GM12878 (cell line): Measurements from ENCODE around the gene COL4A5. TPM values are rescaled to one million over a fixed set of nuclear protein-coding genes. Genes with fewer than 3 reads are reported as not detected.

Source experiments
- ATAC-seq: fragments of 200-7000 bp; cut with Tn5 transposase; 3 replicates; pipeline ENCODE4 v1.9.1; 2020; ENCODE audit warnings: mild to moderate bottlenecking, moderate library complexity
- BruUV-seq: library from RNA; stranded (reverse); fragments of 400-500 nt; replicated peaks from 2 replicates; lab custom pipeline; 2021; lab: Mats Ljungman, UMichigan
- CTCF ChIA-PET: fragments of 300-600 bp; sonication (Branson Sonifier 250); formaldehyde crosslinking; extraction: SDS; loops from one replicate; lab custom pipeline; 2021; ENCODE audit warnings: inconsistent platforms; lab: Yijun Ruan, JAX
- POLR2A ChIA-PET: fragments of 350-600 bp; formaldehyde crosslinking; extraction: SDS; loops from one replicate; lab custom pipeline; 2021; ENCODE audit warnings: inconsistent platforms; lab: Charles Lee
- RAD21 ChIA-PET: fragments of 300-600 bp; sonication (Branson Sonifier 250); formaldehyde crosslinking; loops from one replicate; lab custom pipeline; 2023; ENCODE audit warnings: antibody characterized with exemption; ENCODE audit not compliant: unreplicated experiment; lab: Charles Lee
- SMC1A ChIA-PET: fragments of 300-600 bp; sonication (Branson Sonifier 250); formaldehyde crosslinking; loops from one replicate; lab custom pipeline; 2023; ENCODE audit not compliant: unreplicated experiment, uncharacterized antibody; lab: Charles Lee
- DNase-seq: peaks from one replicate; pipeline ENCODE4 v3.0.0-alpha.2; 2011; ENCODE audit warnings: low read depth, low spot score
- FAIRE-seq: peaks from 3 replicates; lab custom pipeline; 2011; peaks lifted over from hg19 to GRCh38; lab: Jason Lieb, UNC
- H2AFZ ChIP-seq: 2 replicates; pipeline ENCODE4 v1.6.0; 2011; ENCODE audit warnings: low read depth, low read length, control low read depth; ENCODE audit not compliant: control insufficient read depth
- H3K27ac ChIP-seq: 2 replicates; pipeline ENCODE4 v1.5.1; 2011; ENCODE audit warnings: control low read depth; ENCODE audit not compliant: control insufficient read depth, insufficient read depth
- H3K27me3 ChIP-seq, 2 experiments: replicated peaks in 1 of 2; 2 replicates each; pipeline versions ENCODE4 v1.6.0 to v1.6.1; 2011; ENCODE audit warnings: low read length in 1 of 2; ENCODE audit not compliant: control insufficient read depth in 2 of 2, insufficient read depth in 2 of 2
- H3K36me3 ChIP-seq, 2 experiments: 2 replicates each; pipeline ENCODE4 v1.5.1; 2011; ENCODE audit warnings: low read length in 1 of 2; ENCODE audit not compliant: control insufficient read depth in 2 of 2, insufficient read depth in 2 of 2
- H3K4me1 ChIP-seq: 2 replicates; pipeline ENCODE4 v1.6.1; 2011; ENCODE audit warnings: mild to moderate bottlenecking, low read length, moderate library complexity, mixed read lengths; ENCODE audit not compliant: control insufficient read depth, insufficient read depth
- H3K4me2 ChIP-seq: 2 replicates; pipeline ENCODE4 v1.6.0; 2011; ENCODE audit warnings: control low read depth; ENCODE audit not compliant: control insufficient read depth, insufficient read depth
- H3K4me3 ChIP-seq: fragments of 200-600 bp; sonication (generic); 2 replicates; pipeline ENCODE4 v1.5.1; 2016
- H3K79me2 ChIP-seq: 2 replicates; pipeline ENCODE4 v1.6.0; 2011; ENCODE audit warnings: low read length; ENCODE audit not compliant: control insufficient read depth, insufficient read depth
- H3K9ac ChIP-seq: 2 replicates; pipeline ENCODE4 v1.8.0; 2011; ENCODE audit warnings: low read length, control low read depth, mixed read lengths; ENCODE audit not compliant: control insufficient read depth, insufficient read depth
- H3K9me3 ChIP-seq: replicated peaks from 3 replicates; pipeline ENCODE4 v1.5.1; 2011; ENCODE audit warnings: mild to moderate bottlenecking, low read length; ENCODE audit not compliant: control insufficient read depth, insufficient read depth
- H4K20me1 ChIP-seq: 2 replicates; pipeline ENCODE4 v1.6.0; 2011; ENCODE audit not compliant: control insufficient read depth, insufficient read depth
- ATF7 ChIP-seq: fragments of 450-650 bp; IDR thresholded peaks from 2 replicates; pipeline ENCODE4 v1.6.1; 2016; ENCODE audit warnings: low read depth, mild to moderate bottlenecking
- BACH1 ChIP-seq: fragments of 450-650 bp; IDR thresholded peaks from 2 replicates; pipeline ENCODE4 v1.6.1; 2017; ENCODE audit warnings: mild to moderate bottlenecking, borderline replicate concordance
- FOS ChIP-seq: IDR thresholded peaks from 3 replicates; pipeline ENCODE4 v1.6.1; 2011; ENCODE audit warnings: borderline replicate concordance; ENCODE audit not compliant: insufficient read length; ENCODE audit errors: extremely low read depth
- HSF1 ChIP-seq: fragments of 150-350 bp; IDR thresholded peaks from 2 replicates; pipeline ENCODE4 v1.6.1; 2014; ENCODE audit warnings: mild to moderate bottlenecking, low read depth, low read length
- NFYA ChIP-seq: IDR thresholded peaks from 2 replicates; pipeline ENCODE4 v1.6.1; 2011; ENCODE audit warnings: low read depth, mild to moderate bottlenecking, low read length, improper control_type of control experiment, borderline replicate concordance
- NRF1 ChIP-seq: conservative IDR thresholded peaks from 2 replicates; pipeline ENCODE4 v1.6.1; 2011; ENCODE audit warnings: mild to moderate bottlenecking, low read depth, low read length, improper control_type of control experiment
- PAX8 ChIP-seq: fragments of 450-650 bp; IDR thresholded peaks from 2 replicates; pipeline ENCODE4 v1.6.1; 2017; ENCODE audit warnings: mild to moderate bottlenecking, moderate library complexity
- POLR2AphosphoS5 ChIP-seq: IDR thresholded peaks from 2 replicates; pipeline ENCODE4 v1.6.1; 2011; ENCODE audit warnings: mild to moderate bottlenecking, low read length, inconsistent platforms
- SIX5 ChIP-seq: IDR thresholded peaks from 2 replicates; pipeline ENCODE4 v1.6.1; 2011; ENCODE audit warnings: mild to moderate bottlenecking, low read depth, low read length, moderate library complexity; ENCODE audit not compliant: severe bottlenecking
- SKIL ChIP-seq: fragments of 450-650 bp; IDR thresholded peaks from 2 replicates; pipeline ENCODE4 v1.6.1; 2017; ENCODE audit warnings: mild to moderate bottlenecking, low read depth, inconsistent platforms; ENCODE audit not compliant: poor library complexity, severe bottlenecking
- SMAD1 ChIP-seq: fragments of 450-650 bp; IDR thresholded peaks from 2 replicates; pipeline ENCODE4 v1.6.1; 2018; ENCODE audit warnings: mild to moderate bottlenecking, low read depth; ENCODE audit not compliant: partially characterized antibody
- SMARCA5 ChIP-seq: fragments of 450-650 bp; IDR thresholded peaks from 2 replicates; pipeline ENCODE4 v1.6.1; 2017; ENCODE audit warnings: mild to moderate bottlenecking
- STAT1 ChIP-seq: fragments of 450-650 bp; conservative IDR thresholded peaks from 2 replicates; pipeline ENCODE4 v1.6.1; 2014; ENCODE audit warnings: antibody characterized with exemption, mild to moderate bottlenecking
- ZNF217 ChIP-seq: fragments of 450-650 bp; IDR thresholded peaks from 2 replicates; pipeline ENCODE4 v1.6.1; 2017; ENCODE audit warnings: antibody characterized with exemption, mild to moderate bottlenecking
- ZNF24 ChIP-seq: fragments of 450-650 bp; IDR thresholded peaks from 2 replicates; pipeline ENCODE4 v1.6.1; 2017; ENCODE audit warnings: antibody characterized with exemption, mild to moderate bottlenecking
- WGBS: methylation state at CpG from one replicate; pipeline ENCODE4 v1.1.6; 2016; ENCODE audit warnings: low lambda C conversion rate; ENCODE audit not compliant: insufficient replicate concordance, insufficient coverage; ENCODE audit errors: missing lambda C conversion rate; 5-methylcytosine and 5-hydroxymethylcytosine counted together
- in situ Hi-C: fragments of 300-500 bp; cut with MboI; formaldehyde crosslinking; loops from 9 replicates; pipeline ENCODE4 v1.14.3; 2018; ENCODE audit warnings: mixed read lengths
- intact Hi-C: fragments of 100-400 bp; cut with micrococcal nuclease; formaldehyde crosslinking; loops from one replicate; pipeline ENCODE4 v1.14.2; 2022; ENCODE audit not compliant: unreplicated experiment
- polyA plus RNA-seq, 11 experiments: library from polyadenylated mRNA; depleted of rRNA in 4 of 11; unstranded in 6 of 11; stranded (reverse) in 5 of 11; fragments of >200 nt; fragmentation: Nextera tagmentation in 4 of 11; fragmentation: Illumina TruSeq in 1 of 11; extraction: Ambion mirVana in 4 of 11; extraction: Trizol in 1 of 11; gene quantifications; 1 replicate in 1 of 11; 2 replicates in 10 of 11; pipeline versions ENCODE4 v1.2.1 to v1.2.3, GENCODE V29; 2011 to 2016; ENCODE audit warnings: inconsistent platforms in 2 of 11, missing spikeins in 2 of 11, low read depth in 1 of 11
- total RNA-seq, 4 experiments: library from RNA; depleted of rRNA in 3 of 4; stranded (reverse); fragments of >200 nt in 3 of 4; fragmentation: Illumina TruSeq in 1 of 4; extraction: Trizol in 1 of 4; gene quantifications; 2 replicates each; pipeline versions ENCODE4 v1.2.1 to v1.2.3, GENCODE V29; 2013 to 2021
- TF ChIP-seq, protein P1 (sequence below): fragments of 450-650 bp; IDR thresholded peaks from 2 replicates; pipeline ENCODE4 v1.6.1; 2017; ENCODE audit warnings: borderline replicate concordance
- TF ChIP-seq, protein P2 (sequence below): IDR thresholded peaks from 2 replicates; pipeline ENCODE4 v1.6.1; 2011; ENCODE audit warnings: borderline replicate concordance, low read depth, mild to moderate bottlenecking, moderate library complexity, mixed read lengths, low read length; ENCODE audit not compliant: insufficient read depth; ENCODE audit errors: extremely low read length

Gene COL4A5
- total and polyA plus RNA-seq, 10 of the 15 experiments (the other 5 are each of a cell fraction or from before 2014, with no cell fraction given) = 0.13 to 2.8 (median 0.38) TPM; not detected in 1

DNA sequence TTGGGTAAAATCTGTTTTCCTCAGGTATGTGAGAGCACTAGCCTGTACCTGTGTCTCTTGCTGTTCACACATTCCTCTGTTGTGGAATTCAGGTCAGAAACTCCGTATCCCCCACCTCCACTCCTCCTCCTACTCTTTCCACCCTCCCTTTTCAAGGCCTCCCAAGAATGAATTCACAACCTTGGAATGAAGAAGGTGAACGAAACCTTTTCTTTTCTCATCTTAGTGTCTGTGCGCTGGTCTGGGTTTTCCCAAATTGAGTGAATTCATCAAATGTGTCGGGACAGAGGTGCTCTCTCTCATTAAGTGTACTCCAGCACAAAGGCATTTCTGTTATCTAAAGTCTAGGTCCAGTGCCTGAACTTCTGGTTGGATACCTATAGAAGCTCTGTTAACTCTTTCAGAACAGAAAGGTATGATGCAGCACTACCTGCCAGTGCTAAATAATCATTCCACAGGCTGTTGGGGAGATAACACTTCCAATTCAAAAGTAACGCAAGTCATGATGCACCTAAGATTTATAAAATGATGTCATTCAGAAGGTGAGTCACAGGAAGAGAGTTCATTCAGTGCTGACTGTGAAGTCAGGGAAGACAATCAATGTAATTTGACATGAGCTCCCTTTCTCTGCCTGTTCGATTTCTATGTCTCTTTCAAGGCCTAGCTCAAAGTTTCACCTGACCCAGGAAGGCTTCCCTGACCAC, 43.3 kb upstream of the COL4A5 start:
- ChIA-PET POLR2A (no interaction called here), SMC1A (no interaction called here), CTCF (no interaction called here), RAD21 (no interaction called here)
- no peak overlapping the region for H2AFZ ChIP-seq
- H3K4me3 ChIP-seq = no peak overlapping the region
- no peak overlapping the region for H3K4me2 ChIP-seq
- H4K20me1 ChIP-seq = no peaks in the 10 kb centered on the region
- BruUV-seq = no TSS peak
- H3K27ac ChIP-seq = no peak overlapping the region
- no peaks in the 10 kb centered on the region for H3K36me3 ChIP-seq
- no peaks in the 10 kb centered on the region for H3K27me3 ChIP-seq
- in situ Hi-C loops = no loop called here
- H3K9me3 ChIP-seq = no peaks in the 10 kb centered on the region
- no peaks in the 10 kb centered on the region for H3K79me2 ChIP-seq
- 29% methylated on average over 6 of the region's 6 CpGs for WGBS
- no peaks in the 10 kb centered on the region for H3K4me1 ChIP-seq
- ATAC-seq = no peak
- no peak for DNase-seq
- no peak for FAIRE-seq
- intact Hi-C loops = no loop called here
- H3K9ac ChIP-seq = no peak overlapping the region
- TF ChIP-seq ATF7 (no peak), HSF1 (no peak), SMAD1 (no peak), ZNF24 (no peak), NFYA (no peak), FOS (no peak), PAX8 (no peak), NRF1 (no peak), SKIL (no peak), SMARCA5 (no peak), POLR2AphosphoS5 (no peak), BACH1 (no peak), ZNF217 (no peak), SIX5 (no peak), STAT1 (no peak)
- TF ChIP-seq, protein P1, sequence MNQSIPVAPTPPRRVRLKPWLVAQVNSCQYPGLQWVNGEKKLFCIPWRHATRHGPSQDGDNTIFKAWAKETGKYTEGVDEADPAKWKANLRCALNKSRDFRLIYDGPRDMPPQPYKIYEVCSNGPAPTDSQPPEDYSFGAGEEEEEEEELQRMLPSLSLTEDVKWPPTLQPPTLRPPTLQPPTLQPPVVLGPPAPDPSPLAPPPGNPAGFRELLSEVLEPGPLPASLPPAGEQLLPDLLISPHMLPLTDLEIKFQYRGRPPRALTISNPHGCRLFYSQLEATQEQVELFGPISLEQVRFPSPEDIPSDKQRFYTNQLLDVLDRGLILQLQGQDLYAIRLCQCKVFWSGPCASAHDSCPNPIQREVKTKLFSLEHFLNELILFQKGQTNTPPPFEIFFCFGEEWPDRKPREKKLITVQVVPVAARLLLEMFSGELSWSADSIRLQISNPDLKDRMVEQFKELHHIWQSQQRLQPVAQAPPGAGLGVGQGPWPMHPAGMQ = no peak
- TF ChIP-seq, protein P2, sequence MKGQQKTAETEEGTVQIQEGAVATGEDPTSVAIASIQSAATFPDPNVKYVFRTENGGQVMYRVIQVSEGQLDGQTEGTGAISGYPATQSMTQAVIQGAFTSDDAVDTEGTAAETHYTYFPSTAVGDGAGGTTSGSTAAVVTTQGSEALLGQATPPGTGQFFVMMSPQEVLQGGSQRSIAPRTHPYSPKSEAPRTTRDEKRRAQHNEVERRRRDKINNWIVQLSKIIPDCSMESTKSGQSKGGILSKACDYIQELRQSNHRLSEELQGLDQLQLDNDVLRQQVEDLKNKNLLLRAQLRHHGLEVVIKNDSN = no peak
- TF ChIP-seq, all 136 proteins: peak for 0
